HepG2 (cell line): Measurements from ENCODE around the gene TPTE2. TPM values are rescaled to one million over a fixed set of nuclear protein-coding genes. Genes with fewer than 3 reads are reported as not detected.

Source experiments
- ATAC-seq: fragments of 200-7000 bp; cut with Tn5 transposase; 3 replicates; pipeline ENCODE4 v1.9.1; 2020; ENCODE audit warnings: mild to moderate bottlenecking, moderate library complexity
- BruUV-seq: library from RNA; stranded (reverse); fragments of 400-500 nt; replicated peaks from 2 replicates; lab custom pipeline; 2021; lab: Mats Ljungman, UMichigan
- CTCF ChIA-PET: fragments of 300-600 bp; formaldehyde crosslinking; extraction: SDS; loops from one replicate; lab custom pipeline; 2021; ENCODE audit warnings: low total read pairs, inconsistent platforms, low intra/inter-chr PET ratio; lab: Yijun Ruan, JAX
- POLR2A ChIA-PET: fragments of 350-600 bp; sonication (Branson Sonifier 250); formaldehyde crosslinking; loops from one replicate; lab custom pipeline; 2020; ENCODE audit warnings: antibody characterized with exemption, inconsistent platforms; lab: Yijun Ruan, JAX
- DNase-seq: peaks from one replicate; pipeline ENCODE4 v3.0.0-alpha.2; 2015; ENCODE audit warnings: low spot score
- FAIRE-seq: peaks from 3 replicates; lab custom pipeline; 2011; peaks lifted over from hg19 to GRCh38; lab: Jason Lieb, UNC
- H2AFZ ChIP-seq: one replicate; pipeline ENCODE4 v1.6.1; 2011; ENCODE audit warnings: low read length, inconsistent platforms
- H3K27ac ChIP-seq: fragments of 300-600 bp; 3 replicates; pipeline ENCODE4 v1.8.0; 2011; ENCODE audit warnings: mixed run types, mild to moderate bottlenecking, mixed read lengths, low read length, inconsistent platforms; ENCODE audit not compliant: insufficient read depth; ENCODE audit errors: extremely low read length
- H3K27me3 ChIP-seq, 2 experiments: fragments of 200-600 bp in 1 of 2; 2 replicates in 1 of 2; 3 replicates in 1 of 2; pipeline versions ENCODE4 v1.6.0 to v1.8.0; 2011; ENCODE audit warnings: low read length in 2 of 2, mild to moderate bottlenecking in 2 of 2, moderate library complexity in 2 of 2, inconsistent platforms in 1 of 2; ENCODE audit not compliant: insufficient read depth in 2 of 2, control insufficient read depth in 1 of 2
- H3K36me3 ChIP-seq, 2 experiments: fragments of 200-600 bp in 1 of 2; replicated peaks in 1 of 2; 2 replicates in 1 of 2; 3 replicates in 1 of 2; pipeline versions ENCODE4 v1.5.1 to v1.8.0; 2011; ENCODE audit warnings: low read length in 2 of 2, inconsistent platforms in 1 of 2; ENCODE audit not compliant: insufficient read depth in 2 of 2, control insufficient read depth in 1 of 2
- H3K4me1 ChIP-seq: 2 replicates; pipeline ENCODE4 v1.5.1; 2012; ENCODE audit warnings: low read length, inconsistent platforms; ENCODE audit not compliant: insufficient read depth
- H3K4me2 ChIP-seq: 2 replicates; pipeline ENCODE4 v1.6.0; 2011; ENCODE audit warnings: low read depth, low read length, inconsistent platforms
- H3K4me3 ChIP-seq, 3 experiments: fragments of 200-600 bp in 1 of 3; sonication (generic), shearing (Covaris generic) in 1 of 3; replicated peaks in 1 of 3; 2 replicates each; pipeline ENCODE4 v1.5.1; 2011 to 2016; ENCODE audit warnings: low read length in 3 of 3, inconsistent platforms in 2 of 3, low read depth in 2 of 3, mild to moderate bottlenecking in 2 of 3, control low read depth in 1 of 3, mixed read lengths in 1 of 3; ENCODE audit not compliant: insufficient read depth in 1 of 3
- H3K79me2 ChIP-seq: one replicate; pipeline ENCODE4 v1.6.1; 2011; ENCODE audit warnings: low read length, inconsistent platforms; ENCODE audit not compliant: insufficient read depth
- H3K9ac ChIP-seq: 2 replicates; pipeline ENCODE4 v1.6.0; 2011; ENCODE audit warnings: mild to moderate bottlenecking, low read depth, low read length, inconsistent platforms; ENCODE audit not compliant: insufficient read depth
- H3K9me3 ChIP-seq: 2 replicates; pipeline ENCODE4 v1.5.1; 2012; ENCODE audit warnings: mild to moderate bottlenecking, low read length
- H4K20me1 ChIP-seq: 2 replicates; pipeline ENCODE4 v1.6.0; 2011; ENCODE audit warnings: inconsistent platforms, mild to moderate bottlenecking, low read length, moderate library complexity; ENCODE audit not compliant: insufficient read depth
- CBX2 ChIP-seq, 2 experiments: fragments of 200-600 bp in 1 of 2; sonication (generic); formaldehyde crosslinking in 1 of 2; IDR thresholded peaks; 2 replicates each; pipeline versions ENCODE4 v1.7.0 to v1.8.1; 2018 to 2022; ENCODE audit warnings: low read depth in 2 of 2, low read length in 1 of 2, mild to moderate bottlenecking in 1 of 2, missing genetic modification reagents in 1 of 2
- CENPX ChIP-seq: sonication (generic); formaldehyde crosslinking; IDR thresholded peaks from 2 replicates; pipeline ENCODE4 v1.9.0; 2021; ENCODE audit warnings: mild to moderate bottlenecking, missing genetic modification reagents, moderate library complexity
- HDAC1 ChIP-seq: sonication (generic); formaldehyde crosslinking; IDR thresholded peaks from 2 replicates; pipeline ENCODE4 v1.5.1; 2020; ENCODE audit warnings: mild to moderate bottlenecking, missing genetic modification reagents
- IRF2 ChIP-seq: IDR thresholded peaks from 2 replicates; pipeline ENCODE4 v1.6.1; 2018; ENCODE audit warnings: missing genetic modification reagents, missing compliant biosample characterization
- NCOA1 ChIP-seq: sonication (generic); formaldehyde crosslinking; IDR thresholded peaks from 2 replicates; pipeline ENCODE4 v1.9.0; 2021; ENCODE audit warnings: missing genetic modification reagents
- RNF2 ChIP-seq: fragments of 450-650 bp; conservative IDR thresholded peaks from 2 replicates; pipeline ENCODE4 v1.6.1; 2016; ENCODE audit warnings: low read depth
- SMC3 ChIP-seq: IDR thresholded peaks from 2 replicates; pipeline ENCODE4 v1.6.1; 2011; ENCODE audit warnings: low read length, improper control_type of control experiment
- SRY ChIP-seq: sonication (generic); formaldehyde crosslinking; IDR thresholded peaks from 2 replicates; pipeline ENCODE4 v1.8.0; 2022; ENCODE audit warnings: mild to moderate bottlenecking, missing genetic modification reagents
- ZMAT3 ChIP-seq: sonication (generic); formaldehyde crosslinking; conservative IDR thresholded peaks from 2 replicates; pipeline ENCODE4 v1.7.0; 2021; ENCODE audit warnings: missing genetic modification reagents
- ZMYM3 ChIP-seq: sonication (generic); formaldehyde crosslinking; IDR thresholded peaks from 2 replicates; pipeline ENCODE4 v1.5.1; 2020; ENCODE audit warnings: mild to moderate bottlenecking, missing genetic modification reagents
- ZNF142 ChIP-seq: sonication (generic); formaldehyde crosslinking; IDR thresholded peaks from 2 replicates; pipeline ENCODE4 v1.4.0; 2020; ENCODE audit warnings: missing genetic modification reagents
- ZNF230 ChIP-seq: sonication (generic); formaldehyde crosslinking; IDR thresholded peaks from 2 replicates; pipeline ENCODE4 v1.4.0; 2020; ENCODE audit warnings: mild to moderate bottlenecking, missing genetic modification reagents
- WGBS: methylation state at CpG from one replicate; pipeline ENCODE4 v1.1.6; 2017; ENCODE audit warnings: low lambda C conversion rate; 5-methylcytosine and 5-hydroxymethylcytosine counted together
- in situ Hi-C: cut with HindIII; loops from 2 replicates; pipeline ENCODE4 v1.10.0; 2017; ENCODE audit warnings: low pct_unique_long_range_greater_than_20kb; ENCODE audit not compliant: extremely low pct_ligation_motif_present
- intact Hi-C: fragments of 100-400 bp; cut with micrococcal nuclease; formaldehyde crosslinking; loops from one replicate; pipeline ENCODE4 v1.10.0; 2022; ENCODE audit not compliant: unreplicated experiment
- polyA plus RNA-seq, 8 experiments: library from polyadenylated mRNA; depleted of rRNA in 3 of 8; stranded (reverse) in 7 of 8; unstranded in 1 of 8; fragments of >200 nt; fragmentation: Illumina TruSeq in 4 of 8; extraction: Trizol in 4 of 8; gene quantifications; 2 replicates each; pipeline versions ENCODE4 v1.2.1 to v1.2.3, GENCODE V29; 2011 to 2016; ENCODE audit warnings: low read depth in 4 of 8, missing spikeins in 1 of 8, mixed read lengths in 1 of 8; ENCODE audit not compliant: insufficient read depth in 1 of 8
- total RNA-seq, 5 experiments: library from RNA; depleted of rRNA; stranded (reverse); fragments of >200 nt; fragmentation: Illumina TruSeq; extraction: Trizol; gene quantifications; 2 replicates each; pipeline ENCODE4 v1.2.3, GENCODE V29; 2016; ENCODE audit warnings: low read depth in 1 of 5

TPTE2 gene
- total and polyA plus RNA-seq, 2 of the 13 experiments (the other 11 are each of a cell fraction or from before 2014, with no cell fraction given), result 0.07 TPM; not detected in 1

GRCh38 chr13:19591864-19592263 lies 30.5 kb upstream of the TPTE2 start:
- Histone ChIP-seq H3K9me3 (no peaks in the 10 kb centered on the region), H3K9ac (no peak overlapping the region), H3K4me1 (peaks cover 71% of the 10 kb centered on the region), H3K4me3 (no peak overlapping the region), H4K20me1 (no peaks in the 10 kb centered on the region), H3K27me3 (no peaks in the 10 kb centered on the region), H3K36me3 (no peaks in the 10 kb centered on the region), H2AFZ (no peak overlapping the region), H3K27ac (no peak overlapping the region), H3K79me2 (no peaks in the 10 kb centered on the region), H3K4me2 (no peak overlapping the region; the same call in 1 of the 2 replicates)
- ATAC-seq (no peak), FAIRE-seq (no peak), DNase-seq (no peak)
- ChIA-PET POLR2A (interaction anchor here (1.4 kb wide), 1 partner anchor 10 kb away, joined by 4 read pairs; no protein-coding TSS in a partner anchor), CTCF (no interaction called here)
- no peak for TF ChIP-seq ZNF142 (CRISPR knock-in tag)
- TF ChIP-seq SRY (CRISPR knock-in tag), result no peak
- no peak for TF ChIP-seq HDAC1
- no peak for TF ChIP-seq RNF2
- TF ChIP-seq IRF2, result no peak
- TF ChIP-seq CBX2 (IDR thresholded peaks at IDR 0.05; ENCODE audit: low read depth, low read length), result no peak
- TF ChIP-seq CBX2 (CRISPR knock-in tag; IDR thresholded peaks at IDR 0.05; ENCODE audit: low read depth), result no peak
- no peak for TF ChIP-seq NCOA1 (CRISPR knock-in tag)
- no peak for TF ChIP-seq CENPX (CRISPR knock-in tag)
- no peak for TF ChIP-seq SMC3
- TF ChIP-seq ZMAT3 (CRISPR knock-in tag), result no peak
- TF ChIP-seq ZNF230 (CRISPR knock-in tag), result no peak
- TF ChIP-seq ZMYM3, result no peak
- 73% methylated on average over 7 of the region's 7 CpGs for WGBS
- in situ Hi-C loops (loop anchor here (10.0 kb wide), 1 partner anchor 437 kb away; no protein-coding TSS in a partner anchor), intact Hi-C loops (no loop called here)
- no TSS peak for BruUV-seq
